ENCODE data around the gene LHFPL3. TPM values are rescaled to one million over a fixed set of nuclear protein-coding genes. Genes with fewer than 3 reads are reported as not detected.

Gene LHFPL3
- polyA plus RNA-seq, 1 of the 3 experiments (the other 2 are of a cell fraction) = not detected

GRCh38 chr7:104861729-104862390 lies 533.5 kb downstream of the LHFPL3 start:
- H3K9ac ChIP-seq = no peak overlapping the region
- H3K9me3 ChIP-seq = no peaks in the 10 kb centered on the region
- no peak overlapping the region for H3K4me2 ChIP-seq
- no peak overlapping the region for H2AFZ ChIP-seq (ENCODE audit: low read depth)
- no peaks in the 10 kb centered on the region for H3K36me3 ChIP-seq (replicated peaks in 1 of 2; ENCODE audit: control insufficient read depth in 1 of 2, insufficient read depth in 2 of 2, low read length in 1 of 2)
- H3K9me2 ChIP-seq = no peaks in the 10 kb centered on the region
- no peaks in the 10 kb centered on the region for H4K20me1 ChIP-seq (ENCODE audit: insufficient read depth)
- no peak overlapping the region for H3K27ac ChIP-seq (ENCODE audit: low read depth in 2 of 2, low read length in 1 of 2)
- H3K27me3 ChIP-seq (ENCODE audit: insufficient read depth) = peaks cover 57% of the 10 kb centered on the region
- no peaks in the 10 kb centered on the region for H3K79me2 ChIP-seq (ENCODE audit: insufficient read depth)
- POLR2A ChIA-PET = no interaction called here
- TF ChIP-seq, protein P1, sequence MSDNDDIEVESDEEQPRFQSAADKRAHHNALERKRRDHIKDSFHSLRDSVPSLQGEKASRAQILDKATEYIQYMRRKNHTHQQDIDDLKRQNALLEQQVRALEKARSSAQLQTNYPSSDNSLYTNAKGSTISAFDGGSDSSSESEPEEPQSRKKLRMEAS (IDR thresholded peaks at IDR 0.05; ENCODE audit: low read depth) = no peak
- TF ChIP-seq ZBTB33 (IDR thresholded peaks at IDR 0.05; ENCODE audit: borderline replicate concordance, low read depth) = no peak
- no peak for TF ChIP-seq MXI1 (IDR thresholded peaks at IDR 0.05; ENCODE audit: low read depth, low read length)
- TF ChIP-seq CTCF (IDR thresholded peaks at IDR 0.05) = no peak
- no peak for TF ChIP-seq TEAD4 (IDR thresholded peaks at IDR 0.05; ENCODE audit: borderline replicate concordance, insufficient read depth)
- TF ChIP-seq YY1 (IDR thresholded peaks at IDR 0.05; ENCODE audit: low read depth) = no peak
- no peak for TF ChIP-seq USF2 (IDR thresholded peaks at IDR 0.05; ENCODE audit: borderline replicate concordance, low read depth, low read length)
- TF ChIP-seq FOSL2 (IDR thresholded peaks at IDR 0.05; ENCODE audit: borderline replicate concordance, low read depth) = no peak
- TF ChIP-seq GATA2 (CRISPR knock-in tag; IDR thresholded peaks at IDR 0.05) = no peak
- no peak for TF ChIP-seq GABPA (IDR thresholded peaks at IDR 0.05; ENCODE audit: low read depth)
- TF ChIP-seq TCF12 (IDR thresholded peaks at IDR 0.05) = no peak
- TF ChIP-seq EP300 (IDR thresholded peaks at IDR 0.05; ENCODE audit: borderline replicate concordance in 1 of 2, low read depth in 1 of 2, low read length in 1 of 2) = no peak
- no peak for TF ChIP-seq CHD2 (IDR thresholded peaks at IDR 0.05; ENCODE audit: low read length, partially characterized antibody)
- no peak for TF ChIP-seq FOXM1 (IDR thresholded peaks at IDR 0.05; ENCODE audit: low read depth)
- TF ChIP-seq SMC3 (IDR thresholded peaks at IDR 0.05; ENCODE audit: low read depth, low read length) = no peak
- TF ChIP-seq NRF1 (IDR thresholded peaks at IDR 0.05; ENCODE audit: low read depth, low read length) = no peak
- TF ChIP-seq POLR2AphosphoS5 (IDR thresholded peaks at IDR 0.05; ENCODE audit: low read depth, low read length) = no peak
- TF ChIP-seq, protein P2, sequence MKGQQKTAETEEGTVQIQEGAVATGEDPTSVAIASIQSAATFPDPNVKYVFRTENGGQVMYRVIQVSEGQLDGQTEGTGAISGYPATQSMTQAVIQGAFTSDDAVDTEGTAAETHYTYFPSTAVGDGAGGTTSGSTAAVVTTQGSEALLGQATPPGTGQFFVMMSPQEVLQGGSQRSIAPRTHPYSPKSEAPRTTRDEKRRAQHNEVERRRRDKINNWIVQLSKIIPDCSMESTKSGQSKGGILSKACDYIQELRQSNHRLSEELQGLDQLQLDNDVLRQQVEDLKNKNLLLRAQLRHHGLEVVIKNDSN (IDR thresholded peaks at IDR 0.05; ENCODE audit: borderline replicate concordance, low read depth) = no peak
- TF ChIP-seq TAF1 (IDR thresholded peaks at IDR 0.05; ENCODE audit: borderline replicate concordance, low read depth, low read length) = no peak
- no peaks in the 10 kb centered on the region for H3F3A ChIP-seq (replicated peaks; ENCODE audit: insufficient read depth)
- no peak overlapping the region for H3K4me3 ChIP-seq (ENCODE audit: low read depth in 2 of 2, low read length in 1 of 2)
- H3K4me1 ChIP-seq (ENCODE audit: control insufficient read depth in 1 of 2, insufficient read depth in 2 of 2, low read depth in 1 of 2, low read length in 1 of 2) = peaks cover 0 to 4% of the 10 kb centered on the region in 2 experiments; a peak in 1 of 4 replicates
- CTCF ChIA-PET = interaction anchor here (0.5 to 7.7 kb wide), 27 partner anchors 9 to 1338 kb away, joined by 3 to 78 read pairs (median 6); no protein-coding TSS in a partner anchor
- DNase-seq = no peak
- 9% methylated on average over 5 of the region's 5 CpGs for WGBS (ENCODE audit: low lambda C conversion rate)

All from SK-N-SH (cell line).